Activated CD4-positive, alpha-beta T cell treated with anti-CD3 and anti-CD28 coated beads, Interleukin-2, amount 50 U/mL, for 24 hours (primary cell): ENCODE data around the gene FABP3.
A peak's percentile ranks its signal among the peaks of the same experiment; 100 is the strongest.
"Not testable (repeated sequence)": the region's sequence is repeated elsewhere in the genome, so short reads cannot be mapped to it uniquely, and the experiment has no call there.

Source experiments
- DNase-seq, 2 donors: peaks; one replicate each; pipeline ENCODE4 v3.0.0-alpha.2; 2020; ENCODE audit warnings: low read depth in 1 of 2, low spot score in 1 of 2

The FABP3 gene

DNA sequence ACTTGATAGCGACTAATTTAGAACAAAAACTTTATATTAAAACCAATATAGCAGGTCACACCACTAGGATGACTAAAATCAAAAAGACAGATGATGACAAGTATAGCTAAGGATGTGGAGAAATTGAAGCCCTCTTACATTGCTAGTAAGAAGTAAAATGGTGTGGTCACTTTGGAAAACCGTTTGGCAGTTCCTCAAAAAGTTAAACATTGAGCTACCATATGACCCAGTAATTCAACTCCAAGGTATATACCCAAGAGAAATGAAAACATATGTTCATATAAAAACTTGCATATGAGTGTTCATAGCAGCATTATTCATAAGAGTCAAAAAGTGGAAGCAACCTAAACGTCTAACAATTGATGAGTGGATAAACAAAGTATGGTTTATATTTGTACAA, 27.1 kb upstream of the FABP3 start:
- DNase-seq: no peak

GRCh38 chr1:31398246-31398645, 25.4 kb upstream of the FABP3 start:
- no peak for DNase-seq

GRCh38 chr1:31397360-31398095, 24.7 kb upstream of the FABP3 start:
- no peak for DNase-seq

GRCh38 chr1:31396633-31397351, 23.9 kb upstream of the FABP3 start:
- no peak for DNase-seq

GRCh38 chr1:31394584-31395193, 21.8 kb upstream of the FABP3 start:
- peak; percentile 59 to 72 for DNase-seq

GRCh38 chr1:31393463-31393862, 20.6 kb upstream of the FABP3 start:
- DNase-seq: no peak

GRCh38 chr1:31390071-31390470, 17.2 kb upstream of the FABP3 start:
- DNase-seq: no peak

DNA sequence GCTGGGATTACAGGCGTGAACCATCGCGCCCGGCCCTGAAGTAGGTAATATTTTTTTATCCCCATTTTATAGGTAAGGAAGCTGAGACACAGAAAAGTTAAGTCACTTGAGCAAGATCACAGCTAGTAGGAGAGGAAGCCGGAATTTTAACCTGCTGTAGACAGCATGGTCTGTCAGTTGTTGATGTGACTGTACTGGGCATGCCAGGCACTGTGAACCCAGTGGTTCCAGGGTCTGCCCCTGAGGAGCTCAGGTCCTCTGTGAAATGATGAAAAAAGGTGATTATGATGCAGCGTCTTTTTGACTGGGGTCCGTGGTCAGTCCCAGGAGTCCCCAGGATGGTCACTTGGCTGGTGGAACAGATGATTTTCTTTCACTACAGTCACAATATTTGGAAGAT, 16.7 kb upstream of the FABP3 start:
- no peak for DNase-seq

- DNase-seq: no peak
These were observed 14.7 kb upstream of the FABP3 start for GRCh38 chr1:31387612-31388011.

GRCh38 chr1:31386576-31387243, 13.8 kb upstream of the FABP3 start:
- DNase-seq: not testable (repeated sequence)

GRCh38 chr1:31383967-31384366, 11.1 kb upstream of the FABP3 start:
- no peak for DNase-seq

DNA sequence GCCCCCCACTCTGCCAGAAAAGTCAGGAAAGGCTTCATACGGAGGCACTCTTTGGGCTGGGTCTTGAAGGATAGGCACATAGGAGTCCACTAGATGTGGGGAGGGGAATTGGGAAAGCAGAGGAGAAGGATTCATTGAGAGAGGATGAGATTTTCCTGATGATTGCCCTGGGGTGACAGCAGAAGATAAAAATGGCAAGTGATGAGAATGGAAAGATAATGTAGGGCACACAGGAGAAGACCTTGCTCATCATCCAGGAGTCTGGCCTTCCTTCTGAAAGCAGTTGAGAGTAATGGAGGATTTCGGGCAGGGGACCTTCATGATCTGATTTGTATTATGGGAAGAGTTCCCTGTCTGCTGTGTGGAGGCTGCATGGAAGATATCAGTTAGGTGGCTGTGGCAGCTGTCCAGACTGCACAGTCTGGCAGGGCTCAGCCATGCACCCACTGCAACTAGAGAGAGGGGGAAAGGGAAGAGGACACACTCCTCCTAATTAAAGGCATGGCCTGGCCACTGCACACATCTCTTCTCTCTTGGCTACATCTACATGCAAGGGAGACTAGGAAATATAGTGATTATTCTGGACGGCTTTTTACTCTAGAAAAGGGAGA, 9.6 kb upstream of the FABP3 start:
- DNase-seq: no peak

DNA sequence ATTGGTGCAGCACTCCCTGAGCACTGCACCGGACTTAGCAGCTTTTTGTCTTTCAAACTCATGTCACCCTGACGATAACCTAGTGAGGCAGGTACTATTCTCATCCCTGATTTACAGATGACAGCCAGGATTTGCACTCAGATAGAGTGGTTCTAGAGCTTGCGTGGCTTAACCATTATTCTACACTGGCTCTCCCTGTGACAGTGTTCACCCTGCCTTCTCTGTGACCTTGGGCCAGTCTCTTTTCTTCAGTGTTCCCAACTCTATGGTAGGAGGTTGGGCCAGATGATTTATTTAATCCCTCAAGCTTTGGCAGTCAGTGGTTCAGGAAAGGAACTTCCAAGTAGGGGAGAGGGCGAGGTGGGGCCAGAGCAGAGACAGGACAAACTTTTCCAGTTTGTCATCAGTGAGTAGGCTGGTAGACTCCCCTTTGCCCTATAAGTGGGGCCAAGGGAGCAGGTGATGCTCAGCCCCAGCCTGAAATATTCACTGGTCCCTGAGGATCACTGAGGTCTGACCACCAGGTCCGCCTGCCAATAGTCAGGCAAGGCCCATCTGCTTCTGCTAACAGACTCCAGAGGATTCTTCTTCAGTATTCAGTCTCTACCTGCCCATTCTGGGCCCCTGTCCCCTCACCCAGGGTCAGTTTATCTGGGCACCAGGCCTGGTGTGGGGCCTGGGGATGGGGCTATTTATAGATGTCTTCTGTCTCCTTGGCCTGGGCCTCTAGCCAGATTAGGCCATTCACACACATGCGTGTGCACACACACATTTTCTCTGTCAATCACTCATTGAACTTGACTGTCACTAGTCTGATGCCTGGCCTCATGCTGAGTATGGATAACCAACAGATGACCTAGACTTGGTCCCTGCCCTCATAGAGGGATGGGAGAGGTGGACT, 8.8 kb upstream of the FABP3 start:
- DNase-seq: no peak

- no peak for DNase-seq
These were observed 7.3 kb upstream of the FABP3 start for GRCh38 chr1:31380181-31380580.

DNA sequence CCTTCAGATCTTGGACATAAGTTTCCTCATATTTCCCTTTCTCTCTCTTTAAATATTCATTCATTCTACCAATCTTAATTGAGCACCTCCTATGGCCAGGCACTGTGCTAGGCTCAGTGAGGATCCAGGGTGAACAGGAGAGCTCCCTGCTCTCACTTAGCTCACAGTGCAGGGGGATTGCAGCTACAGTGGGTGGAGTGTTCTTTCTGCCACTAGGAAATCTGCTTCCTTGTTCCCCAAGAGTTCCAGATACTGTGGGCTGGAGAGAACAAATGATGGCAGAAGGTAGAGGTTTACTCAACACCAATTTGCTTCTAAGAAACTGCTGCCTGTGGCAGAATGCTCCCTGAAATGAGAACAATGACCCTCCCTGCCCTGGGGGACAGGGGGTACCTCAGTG, 5.1 kb upstream of the FABP3 start:
- DNase-seq: no peak

DNA sequence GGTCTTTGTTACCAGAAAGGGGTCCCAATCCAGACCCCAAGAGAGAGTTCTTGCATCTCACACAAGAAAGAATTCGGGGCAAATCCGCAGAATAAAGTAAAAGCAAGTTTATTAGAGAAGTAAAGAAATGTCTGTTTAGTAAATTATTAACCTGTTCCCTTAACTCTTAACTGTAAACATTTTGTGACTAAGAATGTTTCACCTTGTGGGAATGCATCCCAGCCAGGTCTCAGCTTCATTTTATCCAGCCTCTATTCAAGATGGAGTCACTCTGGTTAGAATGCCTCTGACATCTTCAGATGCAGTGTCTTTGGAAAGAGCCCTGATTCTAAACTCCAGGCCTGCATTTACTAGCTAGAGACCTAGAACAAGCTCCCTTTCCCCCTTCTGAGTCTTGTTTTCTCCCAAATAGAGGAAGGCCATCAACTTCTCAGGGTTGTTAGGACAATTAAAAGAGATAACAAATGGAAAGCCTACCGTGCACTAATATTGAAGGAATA, 4.5 kb upstream of the FABP3 start:
- DNase-seq: no peak

- no peak for DNase-seq
These were observed 3.7 kb upstream of the FABP3 start for GRCh38 chr1:31376375-31377134.

DNA sequence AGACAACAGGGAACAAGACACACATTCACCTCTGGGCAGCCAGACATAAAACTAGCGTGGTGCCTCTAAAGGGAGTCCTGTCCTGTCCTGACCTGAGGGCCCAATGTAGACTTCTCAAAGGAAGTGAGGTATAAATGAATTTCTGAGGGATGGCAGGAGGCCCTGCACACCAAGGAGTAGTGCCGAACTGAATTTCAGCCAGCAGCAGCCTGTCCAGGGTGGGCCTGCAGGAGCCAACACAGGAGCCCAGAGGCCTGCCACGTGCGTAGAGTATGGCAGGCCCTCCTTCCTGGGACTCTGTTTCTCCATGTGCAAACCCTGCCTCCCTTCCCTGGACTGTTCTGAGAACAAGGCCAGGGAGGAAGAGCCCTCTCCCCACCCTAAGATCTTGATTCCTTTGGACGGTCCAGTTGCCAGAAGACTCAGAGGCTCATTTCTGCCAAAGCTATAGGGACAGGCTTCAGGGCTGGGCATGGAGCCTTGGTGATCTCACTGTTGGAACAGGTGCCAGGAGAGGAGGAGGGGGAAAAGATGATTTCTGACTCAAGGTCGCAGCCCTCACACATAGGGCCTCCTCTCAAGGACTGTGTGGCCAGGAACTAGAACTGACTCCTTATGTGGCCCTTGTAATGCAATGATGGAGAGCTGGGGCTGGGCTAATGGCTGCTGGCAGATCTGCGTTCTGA, 1.8 kb upstream of the FABP3 start:
- no peak for DNase-seq
